IPS-20b (cell line): ENCODE results near the gene KIAA0232.
"Not testable (repeated sequence)": the region's sequence is repeated elsewhere in the genome, so short reads cannot be mapped to it uniquely, and the experiment has no call there.

Experiments used
- H3K27ac ChIP-seq: one replicate; pipeline ENCODE4 v1.5.1; 2013; ENCODE audit warnings: low read length
- H3K27me3 ChIP-seq: 2 replicates; pipeline ENCODE4 v1.6.1; 2013; ENCODE audit warnings: mild to moderate bottlenecking, low read length, inconsistent platforms; ENCODE audit not compliant: insufficient read depth
- H3K36me3 ChIP-seq: 2 replicates; pipeline ENCODE4 v1.6.1; 2013; ENCODE audit warnings: low read depth, mild to moderate bottlenecking, inconsistent platforms, low read length, moderate library complexity; ENCODE audit not compliant: insufficient read depth
- H3K4me1 ChIP-seq: 2 replicates; pipeline ENCODE4 v1.6.1; 2013; ENCODE audit warnings: mild to moderate bottlenecking, control low read depth, inconsistent platforms, low read length, moderate library complexity; ENCODE audit not compliant: insufficient read depth
- H3K4me3 ChIP-seq: 2 replicates; pipeline ENCODE4 v1.5.1; 2013; ENCODE audit warnings: mild to moderate bottlenecking, low read length, inconsistent platforms
- H3K9ac ChIP-seq: 2 replicates; pipeline ENCODE4 v1.6.1; 2013; ENCODE audit warnings: low read depth, mild to moderate bottlenecking, inconsistent platforms, low read length, moderate library complexity
- H3K9me3 ChIP-seq: 2 replicates; pipeline ENCODE4 v1.6.1; 2013; ENCODE audit warnings: mild to moderate bottlenecking, low read depth, low read length, inconsistent platforms; ENCODE audit not compliant: insufficient read depth

The KIAA0232 gene

DNA sequence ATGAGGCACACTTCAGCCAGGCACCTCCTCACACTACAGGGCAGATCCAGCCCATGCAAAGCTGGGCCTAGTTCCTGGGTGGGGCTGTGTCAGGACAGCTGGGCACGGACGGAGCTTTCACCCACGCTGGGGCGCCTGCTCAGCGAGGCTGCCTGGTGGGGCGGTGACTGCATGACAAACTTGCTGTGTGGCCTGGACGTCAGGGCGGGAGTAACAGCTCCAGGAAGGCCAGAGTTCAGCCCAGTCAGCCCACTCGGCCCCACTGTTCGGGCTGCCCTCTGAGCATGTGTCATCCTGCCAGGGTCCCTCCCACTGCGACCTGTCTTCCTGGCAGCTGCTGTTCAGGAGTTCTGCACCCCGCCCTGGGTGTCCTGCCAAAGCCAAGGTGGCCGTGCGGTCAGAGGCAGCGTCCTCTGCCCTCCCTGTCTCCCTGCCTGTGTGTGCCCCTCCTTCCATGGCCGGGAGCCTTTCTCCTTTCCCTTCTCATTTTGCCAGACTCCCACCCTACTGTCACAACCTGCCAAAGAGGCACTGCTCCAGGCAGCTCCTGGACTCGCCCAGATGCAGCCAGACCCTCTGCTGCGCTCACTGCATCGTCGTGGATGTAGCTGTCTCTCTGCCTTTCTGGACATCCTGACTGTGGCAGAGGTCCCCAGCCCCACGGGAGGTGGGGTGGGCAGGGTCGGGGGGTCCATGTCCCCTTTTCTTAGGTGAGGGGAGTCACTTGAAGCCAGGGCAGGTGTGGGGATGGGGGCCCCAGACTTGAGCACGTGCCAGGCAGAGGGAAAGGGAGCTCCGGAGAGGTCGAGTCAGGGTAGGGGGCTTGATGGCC lies 33.0 kb upstream of the KIAA0232 start:
- Histone ChIP-seq H3K9me3 (no peaks in the 10 kb centered on the region), H3K27me3 (no peaks in the 10 kb centered on the region), H3K4me1 (no peaks in the 10 kb centered on the region), H3K4me3 (no peak overlapping the region), H3K36me3 (no peaks in the 10 kb centered on the region), H3K27ac (no peak overlapping the region), H3K9ac (no peak overlapping the region)

DNA sequence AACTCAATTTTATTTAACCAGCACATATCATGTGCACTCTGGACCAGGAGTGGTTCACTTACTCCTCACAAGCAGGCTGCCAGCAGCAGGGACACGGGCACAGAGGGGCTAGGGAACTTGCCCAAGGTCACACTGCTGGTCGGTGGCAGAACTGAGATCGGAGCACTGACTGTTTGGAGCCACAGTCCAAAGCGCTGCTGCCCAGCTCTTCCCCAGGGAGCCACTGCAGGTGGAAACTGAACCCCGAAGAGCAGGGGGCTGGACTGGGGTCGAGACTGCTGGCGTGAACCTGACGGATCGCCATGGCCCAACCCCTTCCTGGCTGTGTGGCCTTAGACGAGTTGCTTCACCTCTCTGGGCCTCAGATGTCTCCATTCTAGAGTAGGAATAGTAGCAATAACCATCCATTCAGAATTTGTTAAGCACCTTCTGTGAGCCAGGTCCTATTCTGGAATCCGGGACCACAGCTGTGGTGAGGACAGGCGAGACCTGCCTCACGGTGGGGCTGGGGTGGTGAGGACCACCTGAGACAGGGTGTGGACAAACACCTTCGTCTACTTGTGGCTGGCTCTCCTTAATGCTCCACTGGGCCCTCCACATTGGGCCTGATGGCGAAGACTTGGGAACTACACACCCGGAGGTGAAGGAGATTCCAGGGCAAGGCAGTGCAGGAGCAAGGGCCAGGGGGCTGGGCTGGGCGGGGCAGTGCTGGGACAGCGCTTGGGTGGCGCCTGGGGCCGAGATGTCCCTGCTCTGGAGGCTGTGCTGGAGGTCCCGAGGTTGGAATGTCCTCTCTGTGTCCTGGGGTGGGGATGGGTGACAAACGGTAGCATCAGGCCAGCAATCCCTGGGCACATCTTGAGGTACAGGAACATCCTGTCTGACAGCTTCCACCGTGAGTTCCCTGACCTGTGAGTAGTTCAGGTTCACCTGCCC lies 32.0 kb upstream of the KIAA0232 start:
- Histone ChIP-seq H3K4me3 (no peak overlapping the region), H3K27me3 (no peaks in the 10 kb centered on the region), H3K9me3 (no peaks in the 10 kb centered on the region), H3K27ac (no peak overlapping the region), H3K9ac (no peak overlapping the region), H3K36me3 (no peaks in the 10 kb centered on the region), H3K4me1 (no peaks in the 10 kb centered on the region)

DNA sequence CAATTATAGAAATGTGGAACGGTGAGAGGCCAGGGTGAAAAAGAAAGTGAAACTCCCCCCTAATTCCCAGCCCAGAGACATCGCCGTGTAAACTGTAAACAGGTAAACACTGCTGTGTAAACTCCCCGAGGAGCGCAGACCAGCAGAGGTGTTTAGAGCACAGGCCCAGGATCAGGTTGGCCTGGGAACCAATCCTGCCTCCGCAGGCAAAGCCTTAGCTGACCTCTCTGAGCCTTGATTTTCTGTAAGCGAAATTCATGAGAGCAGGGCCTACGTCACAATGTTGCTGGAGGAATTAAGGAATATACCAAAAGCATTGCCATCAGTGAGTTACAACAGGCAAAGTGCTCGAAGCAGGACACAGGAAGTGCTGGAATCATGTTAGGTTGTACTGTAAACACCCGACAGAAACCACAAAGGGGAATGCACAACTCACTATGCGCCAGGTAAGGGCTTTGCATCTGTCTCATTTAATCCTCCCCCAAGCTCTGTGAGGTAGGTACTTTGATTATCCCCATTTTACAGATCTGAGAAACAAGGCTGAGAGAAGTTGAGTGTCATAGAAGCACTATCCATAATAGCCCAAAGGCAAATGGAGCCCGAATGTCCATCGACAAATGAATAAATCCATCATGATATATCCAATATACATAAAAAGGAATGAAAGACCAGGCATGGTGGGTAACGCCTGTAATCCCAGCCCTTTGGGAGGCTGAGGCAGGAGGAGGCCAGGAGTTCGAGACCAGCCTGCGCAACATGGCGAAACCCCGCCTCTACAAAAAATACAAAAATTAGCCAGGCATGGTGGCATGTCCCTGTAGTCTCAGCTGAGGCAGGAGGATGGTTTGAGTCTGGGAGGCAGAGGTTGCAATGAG lies 30.7 kb upstream of the KIAA0232 start:
- no peak overlapping the region for H3K4me3 ChIP-seq
- no peak overlapping the region for H3K9ac ChIP-seq
- no peaks in the 10 kb centered on the region for H3K9me3 ChIP-seq
- H3K36me3 ChIP-seq, result no peaks in the 10 kb centered on the region
- no peaks in the 10 kb centered on the region for H3K4me1 ChIP-seq
- no peaks in the 10 kb centered on the region for H3K27me3 ChIP-seq
- no peak overlapping the region for H3K27ac ChIP-seq

DNA sequence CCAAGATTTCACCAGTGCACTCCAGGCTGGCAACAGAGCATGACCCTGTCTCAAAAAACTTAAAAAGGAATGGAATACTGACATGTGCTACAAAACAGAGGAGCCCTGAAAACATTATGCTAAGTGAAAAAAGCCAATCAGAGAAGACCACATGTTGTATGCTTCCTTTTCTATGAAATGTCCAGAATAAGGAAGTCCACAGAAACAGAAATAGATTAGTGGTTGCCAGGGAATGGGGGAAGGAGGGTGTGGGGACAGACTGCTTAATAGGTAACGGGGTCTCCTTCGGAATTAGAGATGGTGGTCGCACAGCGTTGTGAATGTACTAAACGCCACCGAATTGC lies 30.1 kb upstream of the KIAA0232 start:
- Histone ChIP-seq H3K9me3 (no peaks in the 10 kb centered on the region), H3K4me1 (no peaks in the 10 kb centered on the region), H3K27ac (no peak overlapping the region)

DNA sequence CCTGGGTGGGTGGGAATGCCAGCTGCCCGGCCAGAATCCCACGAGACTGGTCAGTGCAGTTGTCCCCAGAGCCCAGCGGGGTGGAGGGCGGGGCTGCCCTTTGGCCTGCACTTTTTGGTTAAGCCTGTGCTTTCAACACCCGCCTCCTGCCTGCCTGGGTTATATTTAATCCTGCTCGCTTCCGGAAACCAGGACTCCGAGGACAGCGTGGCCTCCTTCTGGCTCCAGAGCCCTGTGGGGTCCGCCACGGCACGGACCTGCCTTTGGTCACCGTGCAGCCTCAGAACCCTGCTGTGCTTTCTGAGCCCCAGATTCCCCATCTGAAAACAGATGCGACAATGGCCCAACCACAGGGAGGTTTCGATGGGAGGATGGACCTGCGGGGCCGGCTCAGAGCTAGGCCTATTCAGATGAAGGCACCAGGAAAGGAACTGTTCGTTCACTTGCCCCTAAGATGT lies 29.4 kb upstream of the KIAA0232 start:
- Histone ChIP-seq H3K4me3 (no peak overlapping the region), H3K4me1 (no peaks in the 10 kb centered on the region), H3K27me3 (no peaks in the 10 kb centered on the region), H3K27ac (no peak overlapping the region), H3K9me3 (no peaks in the 10 kb centered on the region), H3K36me3 (no peaks in the 10 kb centered on the region), H3K9ac (no peak overlapping the region)

More for the DNA sequence above, 30.1 kb upstream of the KIAA0232 start:
- H3K4me3 ChIP-seq, result no peak overlapping the region
- H3K27me3 ChIP-seq, result no peaks in the 10 kb centered on the region
- H3K36me3 ChIP-seq, result no peaks in the 10 kb centered on the region
- H3K9ac ChIP-seq, result no peak overlapping the region

DNA sequence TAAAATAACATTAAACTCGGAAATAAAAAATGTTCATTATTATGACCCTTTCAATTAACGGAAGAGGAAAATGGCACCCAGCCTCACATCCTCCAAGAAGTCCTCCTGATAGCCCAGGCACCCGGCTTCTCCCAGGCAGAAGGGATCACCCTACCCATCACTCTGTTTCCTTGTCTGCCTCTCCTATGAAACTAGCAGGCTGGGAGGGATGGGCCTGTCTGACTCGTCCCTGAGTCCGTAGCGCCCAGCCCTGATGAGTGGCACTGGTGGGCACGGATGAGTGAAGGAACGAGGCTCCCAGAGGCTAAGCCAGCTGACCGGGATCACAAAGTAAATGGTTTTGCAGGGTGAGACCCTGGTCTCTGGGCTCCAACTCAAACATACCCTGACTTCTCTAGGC lies 28.6 kb upstream of the KIAA0232 start:
- Histone ChIP-seq H3K27me3 (no peaks in the 10 kb centered on the region), H3K4me1 (no peaks in the 10 kb centered on the region), H3K27ac (no peak overlapping the region), H3K9ac (no peak overlapping the region), H3K36me3 (no peaks in the 10 kb centered on the region), H3K9me3 (no peaks in the 10 kb centered on the region), H3K4me3 (no peak overlapping the region)

DNA sequence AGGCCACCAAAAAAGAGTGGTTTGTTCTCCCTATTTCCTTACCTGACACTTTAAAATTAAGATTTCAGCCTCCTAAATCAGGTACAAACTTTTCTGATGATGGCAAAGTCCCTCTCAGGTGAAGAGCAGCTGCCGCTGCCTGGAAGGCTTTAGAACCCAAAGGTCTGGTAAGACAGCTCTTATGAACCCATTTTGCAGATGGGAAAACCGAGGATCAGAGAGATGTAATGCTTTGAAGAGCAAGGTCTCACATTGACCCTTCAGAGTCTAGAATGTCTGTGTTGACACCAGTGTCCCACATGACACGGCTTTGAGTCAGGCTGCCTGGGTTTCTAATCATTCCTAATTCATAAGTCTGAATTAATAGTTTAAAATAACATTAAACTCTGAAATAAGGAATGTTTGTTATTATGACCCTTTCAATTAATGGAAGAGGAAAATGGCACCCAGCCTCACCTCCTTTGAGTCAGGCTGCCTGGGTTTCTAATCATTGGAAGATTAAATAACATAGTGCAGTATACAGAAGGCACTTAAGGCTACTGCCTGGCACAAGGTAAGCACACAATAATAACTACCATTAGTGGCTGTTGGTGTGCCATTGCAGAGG lies 27.9 kb upstream of the KIAA0232 start:
- no peak overlapping the region for H3K9ac ChIP-seq
- H3K4me1 ChIP-seq, result no peaks in the 10 kb centered on the region
- H3K27ac ChIP-seq, result no peak overlapping the region
- no peak overlapping the region for H3K4me3 ChIP-seq
- H3K36me3 ChIP-seq, result no peaks in the 10 kb centered on the region
- H3K27me3 ChIP-seq, result no peaks in the 10 kb centered on the region
- no peaks in the 10 kb centered on the region for H3K9me3 ChIP-seq

DNA sequence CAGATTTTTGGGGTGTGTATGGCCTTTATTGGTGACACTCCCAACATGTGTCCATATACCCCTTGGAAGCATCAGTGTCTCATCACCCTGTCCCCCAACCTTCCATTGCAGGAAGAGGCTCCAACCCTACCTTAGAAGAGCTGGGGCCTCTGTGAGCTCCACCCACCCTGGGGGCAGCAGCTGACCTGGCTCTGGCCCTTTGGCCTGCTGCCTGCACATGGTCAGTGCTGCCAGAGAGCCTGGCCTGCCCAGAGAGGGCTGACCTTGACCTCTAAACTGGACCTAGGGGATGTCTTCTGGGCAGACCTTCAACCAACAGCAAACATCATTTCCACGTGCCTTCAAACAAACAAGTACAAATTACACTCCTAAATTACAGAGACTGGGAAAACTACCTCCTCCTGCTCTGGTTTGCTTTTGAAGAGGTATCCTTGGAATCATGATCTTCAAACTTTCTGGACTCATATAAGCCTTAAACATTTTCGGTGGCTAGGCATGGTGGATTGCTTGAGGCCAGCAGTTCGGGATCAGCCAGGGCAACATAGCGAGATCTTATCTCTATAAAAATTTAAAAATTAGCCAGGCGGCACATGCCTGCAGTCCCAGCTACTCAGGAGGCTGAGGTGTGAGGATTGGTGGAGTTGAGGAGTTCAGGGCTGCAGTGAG lies 27.3 kb upstream of the KIAA0232 start:
- Histone ChIP-seq H3K27me3 (no peaks in the 10 kb centered on the region), H3K4me3 (no peak overlapping the region), H3K27ac (no peak overlapping the region), H3K9ac (no peak overlapping the region), H3K36me3 (no peaks in the 10 kb centered on the region), H3K9me3 (no peaks in the 10 kb centered on the region), H3K4me1 (no peaks in the 10 kb centered on the region)

DNA sequence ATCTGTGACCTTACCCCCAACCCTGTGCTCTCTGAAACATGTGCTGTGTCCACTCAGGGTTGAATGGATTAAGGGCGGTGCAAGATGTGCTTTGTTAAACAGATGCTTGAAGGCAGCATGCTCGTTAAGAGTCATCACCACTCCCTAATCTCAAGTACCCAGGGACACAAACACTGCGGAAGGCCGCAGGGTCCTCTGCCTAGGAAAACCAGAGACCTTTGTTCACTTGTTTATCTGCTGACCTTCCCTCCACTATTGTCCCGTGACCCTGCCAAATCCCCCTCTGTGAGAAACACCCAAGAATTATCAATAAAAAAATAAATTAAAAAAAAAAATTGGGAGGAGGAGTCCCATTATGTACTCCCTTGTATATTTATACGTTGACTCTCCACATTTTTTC lies 26.2 kb upstream of the KIAA0232 start:
- H3K27me3 ChIP-seq, H3K9ac ChIP-seq, H3K27ac ChIP-seq, H3K36me3 ChIP-seq, H3K4me3 ChIP-seq, H3K4me1 ChIP-seq, H3K9me3 ChIP-seq: not testable (repeated sequence)

DNA sequence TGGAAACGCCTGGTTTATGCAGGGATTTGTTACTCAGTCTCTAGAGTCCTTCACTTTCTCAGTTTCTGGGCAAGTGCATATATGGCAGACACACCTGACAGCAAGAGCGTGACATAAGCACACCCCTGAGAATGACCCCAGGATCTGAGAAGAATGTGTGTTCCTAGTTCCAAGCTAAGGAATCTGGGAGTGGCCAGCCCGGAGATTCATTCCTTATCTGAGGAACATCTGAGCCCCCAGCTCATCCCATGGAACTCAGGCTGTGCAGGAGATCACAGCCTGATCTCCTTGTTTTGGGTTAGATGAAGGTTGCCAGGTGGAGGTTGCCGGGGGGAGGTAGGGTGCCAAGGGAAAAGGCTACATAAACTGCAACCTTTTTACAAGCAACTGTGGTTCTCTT lies 23.8 kb upstream of the KIAA0232 start:
- Histone ChIP-seq H3K4me3 (no peak overlapping the region), H3K27ac (no peak overlapping the region), H3K4me1 (no peaks in the 10 kb centered on the region), H3K9ac (no peak overlapping the region), H3K27me3 (no peaks in the 10 kb centered on the region), H3K9me3 (no peaks in the 10 kb centered on the region), H3K36me3 (no peaks in the 10 kb centered on the region)

DNA sequence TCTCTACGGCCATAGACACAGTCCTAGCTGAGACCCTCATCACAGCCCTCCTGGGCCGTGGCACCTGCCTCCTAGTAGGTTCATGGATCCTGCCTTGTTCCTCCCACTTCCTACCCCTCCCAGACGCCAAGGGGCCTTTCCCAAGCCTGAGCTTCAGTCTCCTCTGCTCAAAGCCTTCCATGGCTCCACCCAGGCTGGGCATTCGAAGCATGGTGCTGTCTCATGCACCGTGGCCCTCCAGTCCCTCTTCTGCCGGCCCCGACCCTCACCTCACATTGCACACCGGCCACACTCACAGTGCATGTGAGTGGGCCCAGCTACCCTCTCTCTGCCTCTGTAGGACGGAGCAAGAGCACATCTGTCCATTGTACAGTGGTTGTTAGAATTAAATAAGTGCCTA lies 21.7 kb upstream of the KIAA0232 start:
- H3K9me3 ChIP-seq, result no peaks in the 10 kb centered on the region
- no peak overlapping the region for H3K9ac ChIP-seq
- H3K27me3 ChIP-seq, result no peaks in the 10 kb centered on the region
- H3K4me1 ChIP-seq, result no peaks in the 10 kb centered on the region
- no peaks in the 10 kb centered on the region for H3K36me3 ChIP-seq
- H3K4me3 ChIP-seq, result no peak overlapping the region
- no peak overlapping the region for H3K27ac ChIP-seq
